GM13976 (cell line): ENCODE data around the gene BASP1.
"Not testable (repeated sequence)": the region's sequence is repeated elsewhere in the genome, so short reads cannot be mapped to it uniquely, and the experiment has no call there.

Experiments used
- DNase-seq: peaks from one replicate; pipeline ENCODE4 v3.0.0; 2012; ENCODE audit warnings: low spot score
- in situ Hi-C: fragments of 300-500 bp; cut with MboI; formaldehyde crosslinking; loops from one replicate; pipeline ENCODE4 v1.12.0; 2022; ENCODE audit warnings: low sequenced_read_pairs, mixed read lengths, inconsistent platforms; ENCODE audit not compliant: unreplicated experiment
- TF ChIP-seq, protein P1 (sequence below): IDR thresholded peaks from 2 replicates; pipeline ENCODE4 v1.5.1; 2012; ENCODE audit warnings: borderline replicate concordance, mild to moderate bottlenecking; ENCODE audit not compliant: insufficient read depth; ENCODE audit errors: extremely low read depth, missing control alignments, control extremely low read depth

Gene BASP1

DNA sequence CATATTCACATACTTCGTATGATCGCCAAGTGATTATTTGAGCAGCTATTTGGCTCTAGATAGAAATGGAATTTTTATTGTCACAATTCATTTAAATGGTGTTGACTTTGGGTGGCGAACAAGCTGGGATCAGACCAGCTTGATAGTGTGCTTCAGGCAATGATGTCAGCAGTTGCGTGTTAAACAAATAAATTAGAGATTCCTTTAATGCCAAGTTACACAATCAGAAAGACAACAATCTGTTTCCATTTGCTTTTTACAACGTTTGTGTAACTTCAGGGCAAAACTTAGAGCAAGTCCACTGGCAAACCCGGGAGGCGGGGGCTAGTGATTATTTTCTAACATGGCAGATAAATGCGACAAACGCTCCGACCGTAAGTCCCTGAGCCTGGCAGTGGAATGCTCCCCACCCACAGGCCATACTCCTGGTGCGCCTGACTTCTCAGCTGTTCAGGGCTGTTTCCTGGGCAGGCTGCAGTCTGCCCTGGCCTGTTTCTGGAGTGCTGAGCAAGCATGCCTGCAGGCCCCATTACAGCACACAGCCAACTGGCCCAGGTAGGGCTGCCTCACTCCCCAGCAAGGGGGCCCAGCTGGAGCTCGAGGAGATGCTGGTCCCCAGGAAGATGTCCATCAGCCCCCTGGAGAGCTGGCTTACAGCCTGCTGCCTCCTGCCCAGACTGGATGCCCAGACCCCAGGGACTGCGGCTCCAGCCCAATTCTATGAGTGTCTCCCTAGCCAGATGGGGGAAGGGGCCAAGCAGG lies 88.7 kb downstream of the BASP1 start:
- DNase-seq, result no peak
- TF ChIP-seq, protein P1, sequence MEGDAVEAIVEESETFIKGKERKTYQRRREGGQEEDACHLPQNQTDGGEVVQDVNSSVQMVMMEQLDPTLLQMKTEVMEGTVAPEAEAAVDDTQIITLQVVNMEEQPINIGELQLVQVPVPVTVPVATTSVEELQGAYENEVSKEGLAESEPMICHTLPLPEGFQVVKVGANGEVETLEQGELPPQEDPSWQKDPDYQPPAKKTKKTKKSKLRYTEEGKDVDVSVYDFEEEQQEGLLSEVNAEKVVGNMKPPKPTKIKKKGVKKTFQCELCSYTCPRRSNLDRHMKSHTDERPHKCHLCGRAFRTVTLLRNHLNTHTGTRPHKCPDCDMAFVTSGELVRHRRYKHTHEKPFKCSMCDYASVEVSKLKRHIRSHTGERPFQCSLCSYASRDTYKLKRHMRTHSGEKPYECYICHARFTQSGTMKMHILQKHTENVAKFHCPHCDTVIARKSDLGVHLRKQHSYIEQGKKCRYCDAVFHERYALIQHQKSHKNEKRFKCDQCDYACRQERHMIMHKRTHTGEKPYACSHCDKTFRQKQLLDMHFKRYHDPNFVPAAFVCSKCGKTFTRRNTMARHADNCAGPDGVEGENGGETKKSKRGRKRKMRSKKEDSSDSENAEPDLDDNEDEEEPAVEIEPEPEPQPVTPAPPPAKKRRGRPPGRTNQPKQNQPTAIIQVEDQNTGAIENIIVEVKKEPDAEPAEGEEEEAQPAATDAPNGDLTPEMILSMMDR, result no peak
- in situ Hi-C loops, result no loop called here

DNA sequence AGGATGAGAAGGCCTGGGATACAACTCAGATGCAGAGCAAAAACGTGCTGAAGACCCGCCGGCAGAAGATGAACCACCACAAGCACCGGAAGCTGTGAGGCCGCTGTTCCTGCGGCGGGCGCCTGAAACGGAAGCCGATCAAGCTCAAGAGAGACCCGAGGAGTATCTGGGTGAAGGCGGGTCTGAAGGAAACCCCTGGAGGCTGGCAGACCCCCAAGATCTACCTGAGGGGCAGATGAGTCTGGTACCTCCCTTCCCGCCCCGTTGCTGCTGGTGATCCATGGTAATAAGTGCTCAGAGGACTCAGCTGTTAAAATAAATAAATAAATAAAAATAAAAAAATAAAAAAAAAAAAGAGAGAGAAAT lies 89.3 kb downstream of the BASP1 start:
- in situ Hi-C loops, result no loop called here
- DNase-seq, result no peak
- TF ChIP-seq, protein P1, result no peak

DNA sequence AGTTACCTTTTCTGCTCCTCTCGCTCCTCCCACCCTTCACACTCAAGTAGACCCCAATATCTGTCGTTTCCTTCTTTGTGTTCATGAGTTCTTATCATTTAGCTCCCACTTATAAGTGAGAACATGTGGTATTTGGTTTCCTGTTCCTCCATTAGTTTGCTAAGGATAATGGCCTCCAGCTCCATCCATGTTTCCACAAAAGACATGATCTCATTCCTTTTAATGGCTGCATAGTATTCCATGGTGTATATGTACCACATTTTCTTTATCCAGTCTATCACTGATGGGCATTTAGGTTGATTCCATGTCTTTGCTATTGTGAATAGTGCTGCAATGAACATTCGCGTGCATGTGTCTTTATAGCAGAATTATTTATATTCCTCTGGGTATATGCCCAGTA lies 90.0 kb downstream of the BASP1 start:
- in situ Hi-C loops, DNase-seq: not testable (repeated sequence)

DNA sequence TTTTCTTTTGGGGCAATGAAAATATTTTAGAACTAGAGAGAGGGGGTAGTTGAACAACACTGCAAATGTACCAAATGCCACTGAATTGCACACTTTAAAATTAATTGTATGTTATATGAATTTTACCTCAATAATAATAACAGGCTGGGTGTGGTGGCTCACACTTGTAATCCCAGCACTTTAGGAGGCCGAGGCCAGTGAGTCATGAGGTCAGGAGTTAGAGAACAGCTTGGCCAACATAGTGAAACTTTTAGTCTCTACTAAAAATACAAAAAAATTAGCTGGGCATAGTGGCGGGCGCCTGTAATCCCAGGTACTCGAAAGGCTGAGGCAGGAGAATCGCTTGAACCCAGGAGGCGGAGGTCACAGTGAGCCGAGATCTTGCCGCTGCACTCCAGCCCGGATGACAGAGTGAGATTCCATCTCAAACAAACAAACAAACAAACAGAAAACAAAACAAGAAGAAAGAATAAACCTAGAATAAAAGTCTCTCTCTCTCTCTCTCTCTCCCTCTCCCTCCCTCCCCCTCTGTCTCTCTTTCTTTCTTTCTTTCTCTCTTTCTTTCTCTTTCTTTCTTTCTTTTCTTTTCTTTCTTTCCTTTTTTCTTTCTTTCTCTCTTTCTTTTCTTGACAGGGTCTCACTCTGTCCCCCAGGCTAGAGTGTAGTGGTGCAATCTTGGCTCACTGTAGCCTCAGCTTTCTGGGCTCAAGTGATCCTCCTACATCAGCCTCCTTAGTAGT lies 91.1 kb downstream of the BASP1 start:
- TF ChIP-seq, protein P1, result no peak
- in situ Hi-C loops, result no loop called here

DNA sequence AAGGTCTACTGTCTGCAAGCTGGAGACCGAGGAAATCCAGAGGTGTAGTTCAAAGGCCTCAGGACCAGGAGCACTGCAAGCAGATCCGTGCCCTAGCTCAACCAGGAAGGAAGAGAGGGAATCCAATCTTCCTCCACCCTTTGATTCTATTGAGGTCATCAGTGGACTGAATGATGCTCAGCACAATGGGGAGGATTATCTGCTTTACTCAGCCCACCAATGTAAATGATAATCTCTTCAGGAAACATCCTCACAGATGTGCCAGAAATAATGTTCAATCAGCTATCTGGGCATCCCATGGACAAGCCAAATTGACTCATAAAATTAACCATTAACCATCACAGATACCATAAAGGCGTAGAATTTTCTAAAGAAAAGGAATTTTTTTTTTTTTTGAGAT lies 92.0 kb downstream of the BASP1 start:
- DNase-seq, result no peak
- TF ChIP-seq, protein P1, result no peak
- in situ Hi-C loops, result no loop called here

More for the DNA sequence above, 91.1 kb downstream of the BASP1 start:
- no peak for DNase-seq

DNA sequence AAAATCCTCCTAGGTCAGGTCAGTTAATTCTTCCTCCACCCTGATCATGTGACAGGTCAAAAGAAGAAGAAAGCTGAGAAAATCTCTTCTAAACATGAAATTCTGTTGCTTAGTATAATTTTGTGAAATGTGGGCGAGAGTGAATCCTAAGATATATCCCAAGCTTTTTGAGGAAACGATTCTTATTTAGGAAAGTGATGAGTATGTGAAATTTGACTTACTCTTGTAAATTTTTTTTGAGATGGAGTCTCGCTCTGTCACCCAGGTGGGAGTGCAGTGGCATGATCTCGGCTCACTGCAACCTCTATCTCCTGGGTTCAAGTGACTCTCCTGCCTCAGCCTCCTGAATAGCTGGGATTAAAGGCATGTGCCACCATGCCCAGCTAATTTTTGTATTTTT lies 93.1 kb downstream of the BASP1 start:
- in situ Hi-C loops, result loop anchor here (10.0 kb wide), 1 partner anchor 94 kb away; no protein-coding TSS in a partner anchor
- not testable (repeated sequence) for DNase-seq

DNA sequence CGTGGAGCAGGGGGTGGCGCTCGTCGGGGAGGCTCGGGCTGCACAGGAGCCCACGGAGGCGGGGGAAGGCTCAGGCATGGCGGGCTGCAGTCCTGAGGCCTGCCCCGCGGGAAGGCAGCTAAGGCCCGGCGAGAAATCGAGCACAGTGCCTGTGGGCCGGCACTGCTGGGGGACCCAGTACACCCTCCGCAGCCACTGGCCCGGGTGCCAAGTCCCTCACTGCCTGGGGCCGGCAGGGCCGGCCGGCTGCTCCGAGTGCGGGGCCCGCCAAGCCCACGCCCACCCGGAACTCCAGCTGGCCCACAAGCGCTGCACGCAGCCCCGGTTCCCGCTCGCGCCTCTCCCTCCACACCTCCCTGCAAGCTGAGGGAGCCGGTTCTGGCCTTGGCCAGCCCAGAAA lies 94.4 kb downstream of the BASP1 start:
- DNase-seq, result not testable (repeated sequence)
- in situ Hi-C loops, result loop anchor here (10.0 kb wide), 1 partner anchor 93 kb away; no protein-coding TSS in a partner anchor

DNA sequence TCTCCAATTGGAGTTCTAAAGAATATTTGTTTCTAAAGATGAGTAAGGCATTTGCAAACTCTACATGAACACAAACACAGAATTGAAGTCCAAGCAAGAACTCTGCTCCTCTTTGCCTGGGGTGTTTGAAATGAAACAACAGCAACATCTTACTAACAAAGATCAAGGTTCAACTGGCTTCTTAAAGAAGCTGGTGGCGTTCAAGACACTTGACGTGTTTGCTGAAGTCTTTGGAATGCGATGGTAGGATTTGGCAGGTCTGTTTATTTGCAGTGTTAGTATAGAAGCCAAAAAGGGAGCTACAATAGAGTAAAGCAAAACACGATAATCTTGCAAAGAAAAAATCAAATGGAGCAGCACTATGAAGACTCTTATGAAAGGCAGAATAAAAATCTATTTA lies 94.9 kb downstream of the BASP1 start:
- in situ Hi-C loops, result loop anchor here (10.0 kb wide), 1 partner anchor 92 kb away; no protein-coding TSS in a partner anchor
- DNase-seq, result no peak
- TF ChIP-seq, protein P1, result no peak
